ENCODE data around the gene FMNL1. TPM values are rescaled to one million over a fixed set of nuclear protein-coding genes. Genes with fewer than 3 reads are reported as not detected.

Gene FMNL1
- polyA plus RNA-seq, 3 donors, result 23.8 to 826 (median 24.8) TPM

GRCh38 chr17:45296003-45296832 is 74.5 kb downstream of the FMNL1 start:
- H3K4me2 ChIP-seq (replicated peaks; ENCODE audit: extremely low read depth, low read length, poor library complexity, severe bottlenecking), result peak overlapping the region; percentile 65
- H3K9ac ChIP-seq (ENCODE audit: insufficient read depth, low read length, poor library complexity, severe bottlenecking), result no peak overlapping the region
- no peaks in the 10 kb centered on the region for H3K27me3 ChIP-seq (ENCODE audit: control insufficient read depth in 2 of 2, insufficient read depth in 2 of 2, low read length in 2 of 2)
- TF ChIP-seq, protein P1, sequence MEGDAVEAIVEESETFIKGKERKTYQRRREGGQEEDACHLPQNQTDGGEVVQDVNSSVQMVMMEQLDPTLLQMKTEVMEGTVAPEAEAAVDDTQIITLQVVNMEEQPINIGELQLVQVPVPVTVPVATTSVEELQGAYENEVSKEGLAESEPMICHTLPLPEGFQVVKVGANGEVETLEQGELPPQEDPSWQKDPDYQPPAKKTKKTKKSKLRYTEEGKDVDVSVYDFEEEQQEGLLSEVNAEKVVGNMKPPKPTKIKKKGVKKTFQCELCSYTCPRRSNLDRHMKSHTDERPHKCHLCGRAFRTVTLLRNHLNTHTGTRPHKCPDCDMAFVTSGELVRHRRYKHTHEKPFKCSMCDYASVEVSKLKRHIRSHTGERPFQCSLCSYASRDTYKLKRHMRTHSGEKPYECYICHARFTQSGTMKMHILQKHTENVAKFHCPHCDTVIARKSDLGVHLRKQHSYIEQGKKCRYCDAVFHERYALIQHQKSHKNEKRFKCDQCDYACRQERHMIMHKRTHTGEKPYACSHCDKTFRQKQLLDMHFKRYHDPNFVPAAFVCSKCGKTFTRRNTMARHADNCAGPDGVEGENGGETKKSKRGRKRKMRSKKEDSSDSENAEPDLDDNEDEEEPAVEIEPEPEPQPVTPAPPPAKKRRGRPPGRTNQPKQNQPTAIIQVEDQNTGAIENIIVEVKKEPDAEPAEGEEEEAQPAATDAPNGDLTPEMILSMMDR (IDR thresholded peaks at IDR 0.05), result no peak
- peak overlapping the region; percentile 47 to 83 for H3K27ac ChIP-seq (ENCODE audit: low read depth in 1 of 2, low read length in 2 of 2)
- no peaks in the 10 kb centered on the region for H3K9me3 ChIP-seq (replicated peaks in 1 of 2; ENCODE audit: control insufficient read depth in 1 of 2, insufficient read depth in 1 of 2, low read length in 2 of 2)
- H3K4me1 ChIP-seq (ENCODE audit: control insufficient read depth in 1 of 2, insufficient read depth in 2 of 2, low read length in 2 of 2), result peaks cover 91 to 98% of the 10 kb centered on the region in 2 donors
- H3K36me3 ChIP-seq (replicated peaks in 1 of 2; ENCODE audit: control insufficient read depth in 1 of 2, insufficient read depth in 2 of 2, low read length in 2 of 2), result no peaks in the 10 kb centered on the region
- H3K27ac Mint-ChIP-seq, result peak overlapping the region; percentile 89 to 94 (median 91)
- WGBS (ENCODE audit: insufficient coverage), result 39% methylated on average over 5 of the region's 7 CpGs
- H3K4me3 ChIP-seq (replicated peaks in 1 of 3; ENCODE audit: low read depth in 2 of 3, low read length in 3 of 3), result peak overlapping the region in 1 of 3 experiments; percentile 43
- peaks cover 0 to 2% (median 0%) of the 10 kb centered on the region in 7 donors for H3K9me3 Mint-ChIP-seq
- peak overlapping the region in 1 of 2 donors; percentile 51 for H3K4me3 Mint-ChIP-seq
- H2AFZ ChIP-seq (ENCODE audit: insufficient read depth, low read depth, low read length, poor library complexity, severe bottlenecking), result no peak overlapping the region
- DNase-seq, result peak; percentile 84 to 99 (median 93)
- peaks cover 45% of the 10 kb centered on the region for H4K20me1 ChIP-seq (ENCODE audit: insufficient read depth, low read length)
- intact Hi-C loops (cut with micrococcal nuclease), result no loop called here
- H3K36me3 Mint-ChIP-seq, result peaks cover 24 to 40% of the 10 kb centered on the region in 2 donors
- peaks cover 72% of the 10 kb centered on the region for H3K79me2 ChIP-seq (ENCODE audit: insufficient read depth, low read length)
- H3K4me1 Mint-ChIP-seq, result peaks cover 95% of the 10 kb centered on the region
- no peaks in the 10 kb centered on the region for H3K27me3 Mint-ChIP-seq (ENCODE audit: low read depth in 3 of 3)

DNA sequence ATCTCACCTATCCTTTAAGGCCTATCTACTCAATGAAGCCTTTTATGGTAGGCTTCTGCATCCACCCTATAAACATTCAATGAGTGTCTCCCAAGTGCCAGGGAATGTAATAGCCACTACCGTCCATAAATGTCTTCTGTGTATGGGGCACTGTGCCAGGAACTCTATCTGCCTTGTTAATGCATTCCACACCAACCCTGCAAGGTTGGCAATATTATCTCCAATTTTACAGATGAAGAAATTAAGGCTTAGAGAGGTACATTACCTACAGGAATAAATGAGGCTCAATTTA is 75.1 kb downstream of the FMNL1 start:
- Mint-ChIP-seq H3K9me3 (peaks cover 0 to 2% (median 0%) of the 10 kb centered on the region in 7 donors), H3K36me3 (peaks cover 24 to 42% of the 10 kb centered on the region in 2 donors), H3K27me3 (ENCODE audit: low read depth in 3 of 3) (no peaks in the 10 kb centered on the region), H3K4me1 (peaks cover 95% of the 10 kb centered on the region), H3K27ac (peak overlapping the region; percentile 86 to 94 (median 91)), H3K4me3 (no peak overlapping the region)
- peaks cover 88 to 98% of the 10 kb centered on the region in 2 donors for H3K4me1 ChIP-seq (ENCODE audit: control insufficient read depth in 1 of 2, insufficient read depth in 2 of 2, low read length in 2 of 2)
- H3K27ac ChIP-seq (ENCODE audit: low read depth in 1 of 2, low read length in 2 of 2), result peak overlapping the region; percentile 47 to 83
- no peak overlapping the region for H3K9ac ChIP-seq (ENCODE audit: insufficient read depth, low read length, poor library complexity, severe bottlenecking)
- no peak overlapping the region for H2AFZ ChIP-seq (ENCODE audit: insufficient read depth, low read depth, low read length, poor library complexity, severe bottlenecking)
- H3K9me3 ChIP-seq (replicated peaks in 1 of 2; ENCODE audit: control insufficient read depth in 1 of 2, insufficient read depth in 1 of 2, low read length in 2 of 2), result no peaks in the 10 kb centered on the region
- no peaks in the 10 kb centered on the region for H3K27me3 ChIP-seq (ENCODE audit: control insufficient read depth in 2 of 2, insufficient read depth in 2 of 2, low read length in 2 of 2)
- TF ChIP-seq, protein P1 (IDR thresholded peaks at IDR 0.05), result no peak
- no peaks in the 10 kb centered on the region for H3K36me3 ChIP-seq (replicated peaks in 1 of 2; ENCODE audit: control insufficient read depth in 1 of 2, insufficient read depth in 2 of 2, low read length in 2 of 2)
- H4K20me1 ChIP-seq (ENCODE audit: insufficient read depth, low read length), result peaks cover 47% of the 10 kb centered on the region
- no peak overlapping the region for H3K4me2 ChIP-seq (replicated peaks; ENCODE audit: extremely low read depth, low read length, poor library complexity, severe bottlenecking)
- no CpG with 5 or more reads among the region's 1 CpG for WGBS (ENCODE audit: insufficient coverage)
- peaks cover 77% of the 10 kb centered on the region for H3K79me2 ChIP-seq (ENCODE audit: insufficient read depth, low read length)
- peak overlapping the region in 1 of 3 experiments; percentile 31 for H3K4me3 ChIP-seq (replicated peaks in 1 of 3; ENCODE audit: low read depth in 2 of 3, low read length in 3 of 3)
- intact Hi-C loops (cut with micrococcal nuclease), result no loop called here
- DNase-seq, result no peak

Other genes starting within 250 kb of the FMNL1 start
- gene DCAKD, start 170.3 kb upstream of the FMNL1 start, polyA plus RNA-seq, result 1 to 10 TPM; 6.6 to 10.0 (median 8.7) TPM
- gene NMT1, start 160.6 kb upstream of the FMNL1 start, polyA plus RNA-seq, result 10 to 100 TPM; 27.2 to 50.2 (median 45.1) TPM
- 10 to 100 TPM in 1 of 3 donors, 1 to 10 TPM in 1, under 1 TPM in 1; 0.97 to 25.8 (median 2.5) TPM for gene PLCD3, start 89.4 kb upstream of the FMNL1 start, polyA plus RNA-seq
- gene ACBD4, start 86.2 kb upstream of the FMNL1 start, polyA plus RNA-seq, result 1 to 10 TPM; 4.8 to 7.4 (median 6.2) TPM
- 10 to 100 TPM in 1 of 3 donors, 1 to 10 TPM in 2; 2.2 to 14.8 (median 2.5) TPM for gene HEXIM1, start 73.4 kb upstream of the FMNL1 start, polyA plus RNA-seq
- gene HEXIM2, start 60.0 kb upstream of the FMNL1 start, polyA plus RNA-seq, result 1 to 10 TPM; 2.5 to 3.0 (median 2.9) TPM
- not detected for gene SPATA32, start 40.2 kb downstream of the FMNL1 start, polyA plus RNA-seq
- gene MAP3K14, start 95.1 kb downstream of the FMNL1 start, polyA plus RNA-seq, result 10 to 100 TPM in 1 of 3 donors, 1 to 10 TPM in 2; 1.4 to 29.9 (median 3.8) TPM
- gene ARHGAP27, start 211.0 kb downstream of the FMNL1 start, polyA plus RNA-seq, result 100 to 1,000 TPM in 1 of 3 donors, 10 to 100 TPM in 2; 47.2 to 315 (median 55.0) TPM

All from CD14-positive monocyte (primary cell).